Stomach (tissue), 4 donors: Measurements from ENCODE around the gene KLF13.

Source experiments
- EP300 ChIP-seq: sonication (generic); formaldehyde crosslinking; IDR thresholded peaks from one replicate; pipeline ENCODE4 v1.6.1; 2017; ENCODE audit warnings: antibody characterized with exemption
- TF ChIP-seq, protein P1 (sequence below), 7 experiments: fragments of 450-650 bp in 4 of 7; fragments of 200-600 bp in 3 of 7; sonication (generic) in 3 of 7; IDR thresholded peaks; one replicate each; pipeline ENCODE4 v1.5.1; 2016 to 2019; ENCODE audit warnings: antibody characterized with exemption in 7 of 7, control low read depth in 2 of 7, mild to moderate bottlenecking in 1 of 7

DNA sequence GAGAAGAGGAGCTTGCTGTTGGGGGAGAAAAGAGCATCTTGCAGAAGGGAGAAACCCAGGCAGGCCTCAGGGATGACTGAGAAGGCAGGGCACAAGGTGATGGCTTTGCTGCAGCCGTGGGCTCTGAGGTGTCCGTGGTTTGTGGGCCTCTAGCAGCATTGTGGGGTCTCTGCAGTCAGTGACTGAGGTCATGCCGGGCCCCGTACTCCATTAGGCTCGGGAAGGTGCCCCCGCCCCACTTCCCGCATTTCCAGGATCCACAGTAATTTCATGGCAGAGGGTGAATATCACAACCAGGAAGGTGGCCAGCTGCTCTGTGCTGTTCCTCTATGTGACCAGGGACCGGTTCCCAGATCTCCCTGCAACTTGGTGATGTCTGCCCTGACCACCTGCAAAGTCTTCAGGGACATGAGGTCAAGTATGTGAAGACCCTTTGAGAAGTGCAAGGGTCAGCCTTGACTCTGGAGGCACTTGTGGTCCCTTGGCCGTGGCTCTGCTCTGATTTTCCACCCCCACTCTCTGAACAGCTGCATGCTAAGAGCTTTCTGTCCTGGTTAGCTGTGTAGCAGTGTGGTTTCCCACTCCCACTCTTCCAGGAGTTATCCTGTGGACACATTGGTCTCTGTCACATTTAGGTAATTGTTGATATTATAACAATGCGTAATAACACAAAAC, 3.6 kb downstream of the KLF13 start:
- TF ChIP-seq EP300: no peak
- TF ChIP-seq, protein P1, sequence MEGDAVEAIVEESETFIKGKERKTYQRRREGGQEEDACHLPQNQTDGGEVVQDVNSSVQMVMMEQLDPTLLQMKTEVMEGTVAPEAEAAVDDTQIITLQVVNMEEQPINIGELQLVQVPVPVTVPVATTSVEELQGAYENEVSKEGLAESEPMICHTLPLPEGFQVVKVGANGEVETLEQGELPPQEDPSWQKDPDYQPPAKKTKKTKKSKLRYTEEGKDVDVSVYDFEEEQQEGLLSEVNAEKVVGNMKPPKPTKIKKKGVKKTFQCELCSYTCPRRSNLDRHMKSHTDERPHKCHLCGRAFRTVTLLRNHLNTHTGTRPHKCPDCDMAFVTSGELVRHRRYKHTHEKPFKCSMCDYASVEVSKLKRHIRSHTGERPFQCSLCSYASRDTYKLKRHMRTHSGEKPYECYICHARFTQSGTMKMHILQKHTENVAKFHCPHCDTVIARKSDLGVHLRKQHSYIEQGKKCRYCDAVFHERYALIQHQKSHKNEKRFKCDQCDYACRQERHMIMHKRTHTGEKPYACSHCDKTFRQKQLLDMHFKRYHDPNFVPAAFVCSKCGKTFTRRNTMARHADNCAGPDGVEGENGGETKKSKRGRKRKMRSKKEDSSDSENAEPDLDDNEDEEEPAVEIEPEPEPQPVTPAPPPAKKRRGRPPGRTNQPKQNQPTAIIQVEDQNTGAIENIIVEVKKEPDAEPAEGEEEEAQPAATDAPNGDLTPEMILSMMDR (IDR thresholded peaks at IDR 0.05): no peak
